B cell (primary cell): Measurements from ENCODE around the gene ELOVL6. TPM values are rescaled to one million over a fixed set of nuclear protein-coding genes. Genes with fewer than 3 reads are reported as not detected.

Source experiments
- ATAC-seq: fragments of 200-7000 bp; cut with Tn5 transposase; one replicate; pipeline ENCODE4 v1.10.0; 2021; ENCODE audit warnings: low read depth, mild to moderate bottlenecking, moderate number of reproducible peaks, moderate library complexity
- CTCF ChIA-PET: fragments of 350-600 bp; sonication (Branson Sonifier 250); formaldehyde crosslinking; loops from one replicate; lab custom pipeline; 2021; ENCODE audit warnings: antibody characterized with exemption, inconsistent platforms; lab: Charles Lee
- POLR2A ChIA-PET: fragments of 350-600 bp; sonication (Branson Sonifier 250); formaldehyde crosslinking; loops from one replicate; lab custom pipeline; 2021; ENCODE audit warnings: antibody characterized with exemption; lab: Charles Lee
- DNase-seq: peaks from one replicate; pipeline ENCODE4 v3.0.0; 2013
- H2AFZ ChIP-seq: 2 replicates; pipeline ENCODE4 v1.6.1; 2012; ENCODE audit warnings: mild to moderate bottlenecking, low read depth, low read length; ENCODE audit not compliant: insufficient read depth, poor library complexity, severe bottlenecking
- H3K27ac ChIP-seq, 2 donors: 1 replicate in 1 of 2; 2 replicates in 1 of 2; pipeline ENCODE4 v1.5.1; 2012 to 2013; ENCODE audit warnings: low read length in 2 of 2, mild to moderate bottlenecking in 2 of 2, moderate library complexity in 1 of 2
- H3K27me3 ChIP-seq, 4 experiments: fragments of 200-600 bp in 1 of 4; sonication (generic) in 1 of 4; replicated peaks in 1 of 4; 1 replicate in 2 of 4; 2 replicates in 2 of 4; pipeline versions ENCODE4 v1.6.1 to v1.7.0; 2013 to 2016; ENCODE audit warnings: low read length in 3 of 4, mild to moderate bottlenecking in 2 of 4, mixed read lengths in 1 of 4, moderate library complexity in 1 of 4; ENCODE audit not compliant: insufficient read depth in 4 of 4, control insufficient read depth in 3 of 4; ENCODE audit errors: control extremely low read depth in 1 of 4
- H3K36me3 ChIP-seq, 2 experiments: replicated peaks in 1 of 2; 1 replicate in 1 of 2; 2 replicates in 1 of 2; pipeline versions ENCODE4 v1.6.1 to v1.7.1; 2013; ENCODE audit warnings: low read length in 1 of 2; ENCODE audit not compliant: insufficient read depth in 2 of 2, control insufficient read depth in 1 of 2; ENCODE audit errors: control extremely low read depth in 1 of 2, extremely low read depth in 1 of 2
- H3K4me1 ChIP-seq, 2 donors: fragments of 200-600 bp in 1 of 2; sonication (generic) in 1 of 2; 1 replicate in 1 of 2; 2 replicates in 1 of 2; pipeline versions ENCODE4 v1.5.1 to v1.6.1; 2013 to 2017; ENCODE audit warnings: low read length in 2 of 2; ENCODE audit not compliant: control insufficient read depth in 2 of 2, insufficient read depth in 2 of 2
- H3K4me2 ChIP-seq: replicated peaks from 2 replicates; pipeline ENCODE3; 2012; ENCODE audit warnings: mild to moderate bottlenecking, low read depth, low read length; ENCODE audit not compliant: poor library complexity, severe bottlenecking
- H3K4me3 ChIP-seq, 5 experiments: fragments of 200-600 bp in 1 of 5; sonication (generic) in 1 of 5; 1 replicate in 3 of 5; 2 replicates in 2 of 5; pipeline versions ENCODE4 v1.5.1 to v1.7.0; 2011 to 2016; ENCODE audit warnings: low read length in 4 of 5, mild to moderate bottlenecking in 4 of 5, low read depth in 2 of 5, control low read depth in 1 of 5, moderate library complexity in 1 of 5; ENCODE audit not compliant: insufficient read depth in 1 of 5; ENCODE audit errors: control extremely low read depth in 1 of 5, extremely low read depth in 1 of 5
- H3K79me2 ChIP-seq: fragments of 200-600 bp; sonication (generic); one replicate; pipeline ENCODE4 v1.6.0; 2016; ENCODE audit warnings: low read length; ENCODE audit not compliant: control insufficient read depth, insufficient read depth
- H3K9ac ChIP-seq: fragments of 200-600 bp; sonication (generic); 2 replicates; pipeline ENCODE4 v1.6.1; 2017; ENCODE audit warnings: mild to moderate bottlenecking, low read length, moderate library complexity
- H3K9me3 ChIP-seq, 3 donors: one replicate each; pipeline versions ENCODE4 v1.6.1 to v1.7.1; 2013; ENCODE audit warnings: low read length in 2 of 3; ENCODE audit not compliant: control insufficient read depth in 2 of 3, insufficient read depth in 1 of 3; ENCODE audit errors: control extremely low read depth in 1 of 3
- H4K20me1 ChIP-seq: 2 replicates; pipeline ENCODE4 v1.6.0; 2012; ENCODE audit warnings: mild to moderate bottlenecking, low read length; ENCODE audit not compliant: insufficient read depth, control insufficient read depth, poor library complexity, severe bottlenecking
- H3K27ac Mint-ChIP-seq: one replicate; pipeline ENCODE4 v1.8.0; 2021; ENCODE audit warnings: mixed read lengths
- H3K27me3 Mint-ChIP-seq: one replicate; pipeline ENCODE4 v1.8.0; 2021; ENCODE audit warnings: mixed read lengths
- H3K4me1 Mint-ChIP-seq: one replicate; pipeline ENCODE4 v1.8.0; 2021; ENCODE audit warnings: mixed read lengths
- H3K4me3 Mint-ChIP-seq: one replicate; pipeline ENCODE4 v1.8.0; 2021; ENCODE audit warnings: mixed read lengths
- H3K9me3 Mint-ChIP-seq: one replicate; pipeline ENCODE4 v1.8.0; 2022; ENCODE audit warnings: mixed read lengths; ENCODE audit not compliant: insufficient read depth
- CTCF ChIP-seq: fragments of 200-600 bp; IDR thresholded peaks from one replicate; pipeline ENCODE4 v1.8.0; 2022; ENCODE audit warnings: antibody characterized with exemption, mild to moderate bottlenecking
- EZH2 ChIP-seq: IDR thresholded peaks from 2 replicates; pipeline ENCODE4 v1.6.1; 2012; ENCODE audit warnings: borderline replicate concordance, low read depth, mild to moderate bottlenecking, moderate library complexity, low read length; ENCODE audit not compliant: insufficient read depth, poor library complexity, severe bottlenecking
- WGBS: methylation state at CpG from one replicate; pipeline ENCODE4 v1.1.5; 2013; ENCODE audit warnings: missing lambda C conversion rate; ENCODE audit not compliant: insufficient coverage; 5-methylcytosine and 5-hydroxymethylcytosine counted together
- intact Hi-C: fragments of 100-400 bp; cut with micrococcal nuclease; formaldehyde crosslinking; loops from one replicate; pipeline ENCODE4 v1.10.0; 2022
- polyA plus RNA-seq: library from polyadenylated mRNA; depleted of rRNA; stranded (reverse); fragments of >200 nt; gene quantifications from 2 replicates; pipeline ENCODE4 v1.2.3, GENCODE V29; 2012
- total RNA-seq, 2 donors: library from RNA; stranded (reverse); fragments of 120-200 nt in 1 of 2; gene quantifications; 1 replicate in 1 of 2; 2 replicates in 1 of 2; pipeline versions ENCODE4 v1.2.3 to v1.2.4, GENCODE V29; 2013 to 2022

ELOVL6 gene
- total and polyA plus RNA-seq, 2 donors (not counting 1 experiment from before 2014, with no cell fraction given) = 0.10 to 0.22 TPM

- Histone ChIP-seq H3K4me2 (no peak overlapping the region), H3K36me3 (no peaks in the 10 kb centered on the region), H2AFZ (no peak overlapping the region), H3K79me2 (no peaks in the 10 kb centered on the region), H3K4me1 (no peaks in the 10 kb centered on the region), H4K20me1 (no peaks in the 10 kb centered on the region), H3K27me3 (no peaks in the 10 kb centered on the region), H3K4me3 (no peak overlapping the region), H3K9ac (no peak overlapping the region), H3K9me3 (no peaks in the 10 kb centered on the region), H3K27ac (no peak overlapping the region)
- POLR2A ChIA-PET = no interaction called here
- Mint-ChIP-seq H3K27me3 (peaks cover 4% of the 10 kb centered on the region), H3K9me3 (no peaks in the 10 kb centered on the region), H3K27ac (no peak overlapping the region), H3K4me3 (no peak overlapping the region), H3K4me1 (no peaks in the 10 kb centered on the region)
- intact Hi-C loops = no loop called here
- WGBS = no CpG with 5 or more reads among the region's 1 CpG
- no peak for ATAC-seq
- no peak for DNase-seq
- CTCF ChIA-PET = no interaction called here
- TF ChIP-seq EZH2 = no peak
- no peak for TF ChIP-seq CTCF
Observed at GRCh38 chr4:110138551-110138950, 59.9 kb downstream of the ELOVL6 start.

- Histone ChIP-seq H3K27ac (no peak overlapping the region), H3K27me3 (no peaks in the 10 kb centered on the region), H3K9ac (no peak overlapping the region), H3K4me3 (no peak overlapping the region), H2AFZ (no peak overlapping the region), H3K36me3 (no peaks in the 10 kb centered on the region), H3K4me2 (no peak overlapping the region), H3K4me1 (no peaks in the 10 kb centered on the region), H3K79me2 (no peaks in the 10 kb centered on the region), H3K9me3 (no peaks in the 10 kb centered on the region), H4K20me1 (no peaks in the 10 kb centered on the region)
- Mint-ChIP-seq H3K27ac (no peak overlapping the region), H3K27me3 (peaks cover 4% of the 10 kb centered on the region), H3K4me1 (no peaks in the 10 kb centered on the region), H3K4me3 (no peak overlapping the region), H3K9me3 (no peaks in the 10 kb centered on the region)
- intact Hi-C loops = no loop called here
- CTCF ChIA-PET = no interaction called here
- POLR2A ChIA-PET = no interaction called here
- DNase-seq (no peak), ATAC-seq (no peak)
- WGBS = no CpG with 5 or more reads among the region's 1 CpG
- no peak for TF ChIP-seq CTCF
- no peak for TF ChIP-seq EZH2
Observed at GRCh38 chr4:110137829-110138228, 60.6 kb downstream of the ELOVL6 start.
